Fibroblast of skin of back (primary cell): ENCODE results near the gene TXN2.
"Not testable (repeated sequence)": the region's sequence is repeated elsewhere in the genome, so short reads cannot be mapped to it uniquely, and the experiment has no call there.

ENCODE experiments used
- DNase-seq: peaks from one replicate; pipeline ENCODE4 v3.0.0-alpha.2; 2013

TXN2 gene

DNA sequence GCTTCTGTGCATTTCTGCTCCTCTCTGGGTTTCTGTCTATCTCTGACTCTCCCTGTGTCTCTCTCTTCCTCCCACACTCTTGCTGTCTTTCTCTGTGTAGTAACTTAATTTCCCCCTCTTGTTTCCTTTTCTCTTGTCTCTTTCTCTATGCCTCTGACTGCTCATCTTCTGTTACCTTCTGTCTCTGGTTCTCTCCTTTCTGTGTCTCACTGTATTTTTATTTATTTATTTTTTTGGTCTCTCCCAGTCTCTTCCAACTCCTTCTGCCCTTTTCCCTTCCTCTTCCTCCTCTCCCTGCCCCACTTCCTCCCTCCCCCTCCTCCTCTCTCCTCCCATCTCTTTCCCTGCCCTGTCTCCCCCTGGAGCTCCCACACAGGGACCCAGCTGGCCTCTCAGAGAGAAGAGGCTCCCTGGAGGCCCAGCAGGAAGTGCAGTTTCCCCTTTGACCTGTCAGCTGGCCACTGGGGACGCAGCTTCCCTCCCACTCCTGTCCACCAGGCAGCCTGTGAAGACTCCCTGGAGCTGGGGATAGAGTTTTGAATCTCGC, 55.4 kb downstream of the TXN2 start:
- DNase-seq: peak; percentile 30

DNA sequence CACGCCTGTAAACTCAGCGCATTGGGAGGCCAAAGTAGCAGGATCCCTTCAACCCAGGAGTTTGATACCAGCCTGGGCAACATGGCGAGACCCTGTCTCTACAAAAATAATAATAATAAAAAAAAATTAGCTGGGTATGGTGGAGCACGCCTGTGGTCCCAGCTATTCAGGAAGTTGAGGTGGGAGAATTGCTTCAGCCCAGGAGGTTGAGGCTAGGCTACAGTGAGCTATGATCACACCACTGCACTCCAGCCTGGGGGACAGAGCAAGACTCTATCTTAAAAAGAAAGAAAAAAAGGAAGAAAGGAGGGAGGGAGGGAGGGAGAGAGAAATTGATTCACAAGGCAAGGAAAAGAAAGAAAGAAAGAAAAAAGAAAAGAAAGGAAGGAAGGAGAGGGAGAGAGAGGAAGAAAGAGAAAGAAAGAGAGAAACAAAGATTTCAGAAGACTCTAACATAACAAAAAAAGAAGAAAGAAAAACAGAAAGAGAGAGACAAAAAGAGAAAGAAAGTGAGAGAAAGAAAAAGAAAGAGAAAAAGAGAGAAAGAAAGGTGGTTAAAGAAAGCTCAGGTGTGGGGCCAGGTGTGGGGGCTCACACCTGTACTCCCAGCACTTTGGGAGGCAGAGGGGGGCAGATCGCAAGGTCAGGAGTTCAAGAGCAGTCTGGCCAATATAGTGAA, 56.4 kb downstream of the TXN2 start:
- no peak for DNase-seq

DNA sequence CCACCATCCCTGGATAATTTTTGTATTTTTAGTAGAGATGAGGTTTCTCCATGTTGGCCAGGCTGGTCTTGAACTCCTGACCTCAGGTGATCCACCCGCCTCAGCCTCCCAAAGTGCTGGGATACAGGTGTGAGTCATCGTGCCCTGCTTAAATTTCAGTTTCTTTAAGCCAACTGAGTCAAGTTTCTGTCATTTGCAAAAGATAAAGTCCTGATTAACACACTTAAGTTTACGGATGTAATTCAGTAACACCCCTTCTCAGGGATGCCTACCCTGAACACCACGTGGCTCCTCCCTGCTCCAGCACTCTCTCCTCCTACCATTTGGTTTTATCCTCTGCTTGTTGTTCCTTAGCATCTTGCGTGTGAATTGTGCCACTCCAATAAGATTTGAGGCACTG, 57.0 kb downstream of the TXN2 start:
- not testable (repeated sequence) for DNase-seq

DNA sequence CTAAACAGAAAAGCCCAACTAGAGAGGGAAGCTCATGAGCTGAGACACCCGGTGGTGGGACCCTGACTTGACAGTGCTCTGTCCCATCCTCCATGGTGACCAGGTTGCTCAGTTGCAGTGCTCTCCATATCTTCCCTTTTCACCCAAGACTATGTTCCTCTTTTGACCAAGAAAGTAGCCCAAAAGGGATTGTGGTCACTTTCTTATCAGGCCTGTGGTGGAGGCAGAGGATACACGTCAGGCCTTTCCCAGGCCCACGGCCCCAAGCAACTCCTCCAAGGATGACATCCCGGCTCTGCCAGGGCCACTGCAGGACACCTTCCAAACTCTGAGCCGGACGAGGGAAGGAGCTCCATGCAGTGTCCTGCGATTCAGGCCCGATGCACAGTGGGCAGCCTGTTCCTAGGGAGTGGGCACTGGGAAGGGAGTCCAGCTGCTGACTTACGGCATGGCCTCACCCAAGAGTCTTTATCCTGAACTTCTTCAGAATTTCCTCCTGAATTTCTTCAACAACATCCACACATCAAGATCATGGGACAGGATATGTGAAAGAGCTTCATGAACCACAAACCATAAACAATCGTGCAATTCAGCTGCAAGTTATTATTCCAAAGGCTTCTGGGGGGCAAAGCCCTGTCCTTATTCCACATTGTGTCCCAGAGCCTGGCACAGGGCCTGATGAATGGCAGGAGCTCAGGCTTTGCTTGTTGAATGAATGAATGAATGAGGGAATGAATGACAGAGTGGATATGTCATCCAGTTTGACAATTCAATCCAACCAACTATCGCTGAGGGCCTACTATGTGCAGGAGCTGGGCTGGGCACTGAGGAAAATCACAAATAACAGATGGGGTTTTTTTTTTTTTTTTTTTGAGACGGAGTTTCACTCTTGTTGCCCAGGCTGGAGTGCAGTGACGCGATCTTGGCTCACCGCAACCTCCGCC, 57.7 kb downstream of the TXN2 start:
- DNase-seq: peak; percentile 49

DNA sequence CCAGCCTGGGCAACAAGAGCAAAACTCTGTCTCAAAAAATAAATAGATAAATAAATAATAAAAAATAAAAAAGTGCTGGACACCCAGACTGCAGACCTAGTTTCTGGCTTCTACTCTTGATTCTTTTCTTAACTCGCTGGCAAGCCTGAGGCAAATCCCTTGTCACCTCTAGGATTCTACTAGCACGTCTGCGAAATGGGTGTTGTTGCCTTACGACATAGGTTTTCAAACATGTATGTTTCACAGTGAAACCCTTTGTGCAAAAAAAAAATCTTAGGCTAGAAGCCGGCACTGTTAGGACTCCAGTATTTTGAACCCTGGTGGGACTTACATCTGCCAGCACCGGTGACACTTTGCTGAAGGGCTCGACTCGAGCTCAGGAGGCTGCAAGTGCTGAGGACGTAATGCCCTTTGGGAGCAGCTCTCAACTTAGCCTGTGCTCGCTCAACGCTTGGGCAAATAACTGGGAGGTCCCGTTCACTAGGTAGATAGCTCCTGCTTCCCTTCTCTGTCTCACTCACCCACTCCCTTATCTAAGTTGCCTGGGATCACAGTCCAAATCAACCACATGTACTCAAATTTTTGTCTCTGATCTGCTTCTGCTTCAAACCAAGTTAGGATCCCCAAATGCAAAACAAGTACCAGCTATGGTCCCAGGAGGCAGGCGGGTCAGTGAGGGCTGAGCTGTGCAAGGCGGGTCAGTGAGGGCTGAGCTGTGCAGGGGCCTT, 59.0 kb downstream of the TXN2 start:
- no peak for DNase-seq

DNA sequence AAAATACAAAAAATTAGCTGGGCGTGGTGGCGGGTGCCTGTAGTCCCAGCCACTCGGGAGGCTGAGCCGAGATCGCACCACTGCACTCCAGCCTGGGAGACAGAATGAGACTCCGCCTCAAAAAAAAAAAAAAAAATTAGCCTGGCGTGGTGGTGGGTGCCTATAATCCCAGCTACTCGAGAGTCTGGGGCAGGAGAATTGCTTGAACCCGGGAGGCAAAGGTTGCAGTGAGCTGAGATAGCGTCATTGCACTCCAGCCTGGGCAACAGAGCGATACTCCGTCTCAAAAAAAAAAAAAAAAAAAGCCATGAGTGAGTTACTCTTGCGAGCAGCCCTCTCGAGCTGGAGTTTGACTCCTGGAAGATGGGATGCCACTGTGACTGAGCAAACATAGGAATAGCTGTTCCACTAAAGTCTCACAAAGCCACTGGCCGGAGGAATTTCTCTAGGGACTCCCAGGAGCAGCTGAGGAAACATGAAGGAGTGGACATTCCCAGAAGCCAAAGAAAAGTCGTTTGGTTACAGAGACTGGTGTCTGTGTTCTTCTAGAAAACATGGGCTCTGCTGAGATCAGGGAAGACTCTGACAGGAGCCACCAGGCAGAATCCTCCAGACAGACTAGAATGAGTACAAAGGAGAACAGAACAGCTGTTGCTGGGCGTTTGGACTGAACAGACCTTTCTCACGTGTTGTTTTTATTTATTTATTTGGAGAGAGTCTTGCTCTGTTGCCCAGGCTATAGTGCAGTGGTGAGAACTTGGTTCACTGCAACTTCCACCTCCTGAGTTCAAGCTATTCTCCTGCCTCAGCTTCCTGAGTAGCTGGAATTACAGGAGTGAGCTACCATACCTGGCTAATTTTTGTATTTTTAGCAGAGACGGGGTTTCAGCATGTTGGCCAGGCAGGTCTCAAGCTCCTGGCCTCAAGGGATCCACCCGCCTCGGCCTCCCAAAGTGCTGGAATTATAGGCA, 61.2 kb downstream of the TXN2 start:
- peak; percentile 72 for DNase-seq

DNA sequence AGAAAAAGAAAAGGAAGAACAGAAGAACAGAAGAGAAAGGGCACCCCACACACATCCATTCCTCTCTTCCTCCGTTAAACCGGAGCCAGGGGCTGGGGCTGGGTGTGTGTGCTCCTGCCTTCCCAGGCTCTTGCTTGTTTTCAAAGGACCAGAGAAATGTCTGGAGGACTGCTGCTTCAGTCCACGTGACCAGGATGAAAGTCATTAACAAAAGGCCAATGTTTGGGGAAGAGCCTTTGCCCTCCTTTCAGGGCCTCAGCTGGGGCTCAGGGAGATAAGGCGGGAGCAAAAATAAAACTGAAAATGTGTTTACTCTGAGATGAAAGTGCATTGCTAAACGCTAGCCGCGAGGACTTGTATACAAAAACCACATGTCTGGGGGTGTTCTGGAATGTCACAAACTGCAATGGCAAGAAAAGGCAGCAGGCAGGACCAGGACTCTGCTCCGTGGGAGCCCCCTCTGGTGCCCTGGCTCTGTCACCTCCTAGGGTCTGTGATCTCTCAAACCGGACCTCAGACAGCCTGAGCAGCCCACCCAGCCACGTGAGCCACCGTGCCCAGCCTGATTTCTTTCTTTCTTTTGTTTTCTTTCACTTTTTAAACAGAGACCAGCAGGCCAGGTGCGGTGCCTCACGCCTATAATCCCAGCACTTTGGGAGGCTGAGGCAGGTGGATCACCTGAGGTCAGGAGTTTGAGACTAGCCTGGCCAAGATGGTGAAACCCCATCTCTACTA, 62.1 kb downstream of the TXN2 start:
- peak; percentile 62 for DNase-seq

DNA sequence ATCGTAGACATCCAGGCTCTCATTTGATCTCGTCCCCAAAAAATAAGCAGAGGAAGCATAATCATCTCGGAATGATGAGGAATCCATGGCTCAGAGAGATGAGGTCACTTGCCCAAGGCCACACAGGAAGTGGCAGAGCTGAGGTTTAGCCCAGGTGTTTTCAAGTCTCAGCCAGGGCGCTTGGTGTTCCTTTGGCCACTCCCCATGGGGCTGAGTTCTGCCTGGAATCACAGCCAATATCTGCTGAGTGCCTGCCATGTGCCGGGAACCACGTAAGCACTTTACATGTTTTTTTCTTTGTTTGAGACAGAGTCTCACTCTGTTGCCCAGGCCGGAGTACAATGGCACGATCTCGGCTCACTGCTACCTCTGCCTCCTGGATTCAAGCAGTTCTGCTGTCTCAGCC, 64.2 kb downstream of the TXN2 start:
- DNase-seq: peak; percentile 68
